HFFc6 (cell line): Measurements from ENCODE around the gene NCAPG2. TPM values are rescaled to one million over a fixed set of nuclear protein-coding genes. Genes with fewer than 3 reads are reported as not detected.
A peak's percentile ranks its signal among the peaks of the same experiment; 100 is the strongest.

ENCODE experiments used
- DNase-seq: peaks from one replicate; pipeline ENCODE4 v3.0.0-alpha.2; 2018
- H3K27ac Mint-ChIP-seq: 2 replicates; pipeline ENCODE4 v1.8.0; 2020; ENCODE audit warnings: mild to moderate bottlenecking, mixed read lengths
- H3K27me3 Mint-ChIP-seq: 2 replicates; pipeline ENCODE4 v1.8.0; 2021; ENCODE audit warnings: mild to moderate bottlenecking, moderate library complexity, mixed read lengths; ENCODE audit not compliant: insufficient read depth
- H3K36me3 Mint-ChIP-seq: 2 replicates; pipeline ENCODE4 v1.8.0; 2021; ENCODE audit warnings: low read depth, mixed read lengths
- H3K4me1 Mint-ChIP-seq: 2 replicates; pipeline ENCODE4 v1.8.0; 2020; ENCODE audit warnings: low read depth, mixed read lengths
- H3K4me3 Mint-ChIP-seq: 2 replicates; pipeline ENCODE4 v1.8.0; 2020; ENCODE audit warnings: mild to moderate bottlenecking, moderate library complexity, mixed read lengths
- H3K9me3 Mint-ChIP-seq: 2 replicates; pipeline ENCODE4 v1.8.0; 2020; ENCODE audit warnings: mild to moderate bottlenecking, mixed read lengths
- CTCF ChIP-seq: fragments of 200-600 bp; sonication (generic); IDR thresholded peaks from 2 replicates; pipeline ENCODE4 v1.5.0; 2021; ENCODE audit warnings: antibody characterized with exemption, mild to moderate bottlenecking
- total RNA-seq, 6 experiments: library from RNA; stranded (reverse); fragmentation: NEBNext Ultra II Directional; extraction: Animal tissue kit (Norgen Biotek cat#: 25700); gene quantifications; 2 replicates in 1 of 6; 3 replicates in 5 of 6; pipeline ENCODE4 v1.2.3, GENCODE V29; 2021

NCAPG2 gene
- total RNA-seq, 6 experiments from 2014 or later: 27.1 to 60.3 (median 54.8) TPM

DNA sequence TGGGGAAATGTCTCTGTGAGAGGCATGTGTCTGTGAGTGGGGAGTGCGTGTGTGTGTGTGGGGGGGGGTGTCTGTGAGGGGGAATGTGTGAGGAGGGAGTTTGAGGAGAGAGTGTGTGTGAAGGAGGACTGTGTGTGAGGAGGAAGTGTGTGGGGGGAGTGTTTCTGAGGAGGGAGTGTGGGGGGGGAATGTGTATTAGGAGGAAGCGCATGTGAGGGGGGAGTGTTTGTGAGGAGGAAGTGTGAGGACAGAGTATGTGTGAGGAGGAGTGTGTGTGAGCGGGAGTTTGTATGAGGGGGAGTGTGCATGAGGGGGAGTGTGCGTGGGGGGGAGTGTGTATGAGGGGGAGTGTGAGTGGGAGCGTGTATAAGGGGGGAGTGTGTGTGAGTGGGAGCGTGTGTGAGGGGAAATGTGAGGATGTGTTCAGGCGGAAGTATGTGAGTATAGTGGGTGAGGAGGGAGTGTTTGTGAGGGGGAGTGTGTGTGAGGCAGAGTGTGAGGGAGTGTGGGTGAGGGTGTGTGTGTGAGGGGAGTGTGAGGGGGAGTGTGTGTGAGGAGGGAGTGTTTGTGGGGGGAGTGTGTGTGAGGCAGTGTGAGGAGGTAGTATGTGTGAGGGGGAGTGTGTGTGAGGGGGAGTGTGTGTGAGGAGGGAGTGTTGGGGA, 95.2 kb downstream of the NCAPG2 start:
- Mint-ChIP-seq H3K9me3 (no peaks in the 10 kb centered on the region), H3K4me3 (no peak overlapping the region), H3K4me1 (peaks cover 12% of the 10 kb centered on the region), H3K36me3 (no peaks in the 10 kb centered on the region), H3K27me3 (no peaks in the 10 kb centered on the region; the same call in 1 of the 2 replicates), H3K27ac (no peak overlapping the region)
- DNase-seq: no peak
- no peak for TF ChIP-seq CTCF

DNA sequence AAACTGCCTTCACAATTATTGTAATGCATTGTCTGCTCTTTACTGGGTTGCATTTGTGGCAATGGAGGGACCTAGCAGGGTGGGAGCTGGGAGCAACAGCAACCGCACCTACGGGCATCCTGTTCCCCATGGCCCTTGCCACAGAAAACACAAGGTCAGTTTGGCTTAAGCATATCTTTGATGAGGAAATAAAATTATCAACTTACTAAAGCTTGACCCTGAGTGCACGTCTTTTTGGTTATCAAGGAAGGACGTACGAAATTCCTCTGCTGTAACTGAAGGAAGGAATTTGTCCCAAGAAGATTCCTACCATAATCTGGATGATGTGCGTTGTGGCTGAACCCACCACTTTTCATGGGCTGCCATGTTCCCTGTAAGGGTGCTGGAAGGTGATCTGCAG, 97.0 kb downstream of the NCAPG2 start:
- Mint-ChIP-seq H3K27ac (no peak overlapping the region), H3K27me3 (no peaks in the 10 kb centered on the region; the same call in 1 of the 2 replicates), H3K9me3 (no peaks in the 10 kb centered on the region), H3K4me3 (no peak overlapping the region), H3K36me3 (no peaks in the 10 kb centered on the region), H3K4me1 (no peaks in the 10 kb centered on the region)
- TF ChIP-seq CTCF: no peak
- no peak for DNase-seq

DNA sequence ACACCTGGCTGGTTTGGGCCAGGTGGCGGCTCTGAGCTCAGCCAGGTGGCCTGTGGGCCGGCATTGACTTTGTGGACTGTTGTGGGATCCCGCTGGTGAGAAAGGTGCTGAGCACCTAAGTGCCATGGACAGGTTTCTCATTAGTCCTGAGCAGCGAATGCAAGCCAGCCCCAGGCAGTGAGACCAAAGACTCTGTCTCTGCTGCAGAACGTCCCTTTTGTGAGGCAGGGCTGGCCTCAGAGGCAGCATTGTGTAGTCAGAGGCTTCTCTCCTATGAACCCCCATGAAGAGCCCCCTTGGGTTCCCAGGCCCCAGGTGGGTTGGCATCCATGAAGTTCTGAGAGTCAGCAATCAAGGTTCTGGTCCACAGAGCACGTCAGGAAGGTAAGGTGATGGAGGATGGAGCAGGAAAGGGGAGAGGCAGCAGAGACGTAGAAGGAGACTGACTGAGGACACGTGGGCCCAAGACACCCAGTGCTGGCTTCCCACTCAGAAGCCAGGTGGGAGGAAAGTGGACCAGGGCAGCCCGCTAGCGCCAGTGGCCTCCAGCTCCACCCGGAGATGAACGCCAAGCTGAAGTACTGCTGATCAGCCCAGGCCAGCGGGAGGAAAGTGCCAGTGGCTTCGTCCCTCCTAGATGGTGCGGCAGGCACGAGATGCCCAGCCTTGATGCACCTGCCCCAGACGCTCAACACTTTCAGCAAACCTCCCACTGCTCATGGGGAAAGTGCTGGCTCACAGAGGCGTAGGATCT, 97.8 kb downstream of the NCAPG2 start:
- Mint-ChIP-seq H3K27ac (no peak overlapping the region), H3K36me3 (no peaks in the 10 kb centered on the region), H3K4me1 (no peaks in the 10 kb centered on the region)

GRCh38 chr7:158606129-158606528, 98.5 kb downstream of the NCAPG2 start:
- no peaks in the 10 kb centered on the region; the same call in 1 of the 2 replicates for H3K27me3 Mint-ChIP-seq
- no peaks in the 10 kb centered on the region for H3K36me3 Mint-ChIP-seq
- peak; percentile 2 for DNase-seq
- no peak for TF ChIP-seq CTCF
- H3K9me3 Mint-ChIP-seq: no peaks in the 10 kb centered on the region
- no peak overlapping the region for H3K27ac Mint-ChIP-seq
- H3K4me3 Mint-ChIP-seq: no peak overlapping the region
- H3K4me1 Mint-ChIP-seq: no peaks in the 10 kb centered on the region

More for the DNA sequence above, 97.8 kb downstream of the NCAPG2 start:
- DNase-seq: no peak
- no peaks in the 10 kb centered on the region for H3K9me3 Mint-ChIP-seq
- no peak overlapping the region for H3K4me3 Mint-ChIP-seq
- no peaks in the 10 kb centered on the region; the same call in 1 of the 2 replicates for H3K27me3 Mint-ChIP-seq
- TF ChIP-seq CTCF: no peak

DNA sequence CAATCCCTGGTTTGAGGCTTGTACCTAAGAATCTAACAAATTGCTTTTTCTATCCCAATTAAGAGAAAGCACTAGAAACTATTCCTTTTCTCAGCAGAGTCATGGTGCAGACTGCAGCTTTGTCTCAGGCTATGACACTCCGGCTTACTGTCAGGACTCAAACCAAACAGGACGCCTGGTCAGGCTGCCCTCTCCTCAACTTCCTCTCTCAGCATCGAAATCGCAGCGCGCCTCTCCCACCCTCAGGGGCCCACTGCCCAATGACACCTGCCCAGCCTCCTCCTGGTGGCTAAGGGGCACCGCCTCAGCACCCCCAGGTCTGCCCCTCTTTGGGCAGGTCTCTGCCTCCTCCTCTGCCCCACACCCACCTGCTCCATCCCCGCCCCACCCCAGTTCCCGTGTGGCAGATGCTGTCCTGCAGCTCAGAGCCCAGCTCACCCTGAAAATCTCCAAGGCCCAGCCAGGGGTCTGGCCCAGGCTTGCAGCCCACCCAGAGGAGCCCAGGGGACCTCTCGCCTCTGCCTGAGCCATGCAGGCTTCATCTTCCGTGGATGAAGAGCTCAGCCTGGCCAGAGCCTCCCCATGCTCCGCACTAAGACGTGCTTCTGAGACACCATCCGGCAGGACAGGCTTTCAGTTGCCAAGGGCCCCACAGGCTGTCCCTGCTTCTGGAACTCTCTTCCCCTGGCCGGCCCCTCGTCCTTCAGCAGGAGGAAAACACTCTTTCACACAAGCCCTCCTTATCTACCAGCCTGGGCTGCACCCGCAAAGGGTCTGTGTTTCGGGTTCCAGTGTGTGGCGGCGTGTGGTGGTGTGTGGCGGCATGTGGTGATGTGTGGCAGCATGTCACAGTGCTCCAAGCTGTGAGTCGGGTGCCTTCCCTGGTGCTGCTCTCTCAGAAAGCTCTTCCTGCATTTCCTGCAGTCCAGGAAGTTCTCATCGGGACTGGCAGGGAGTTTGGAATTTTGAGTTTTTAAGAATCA, 100.5 kb downstream of the NCAPG2 start:
- no peaks in the 10 kb centered on the region for H3K9me3 Mint-ChIP-seq
- no peak overlapping the region for H3K27ac Mint-ChIP-seq
- H3K4me3 Mint-ChIP-seq: no peak overlapping the region
- no peaks in the 10 kb centered on the region for H3K4me1 Mint-ChIP-seq
- no peak for TF ChIP-seq CTCF
- H3K36me3 Mint-ChIP-seq: no peaks in the 10 kb centered on the region; the same call in 1 of the 2 replicates
- DNase-seq: no peak
- H3K27me3 Mint-ChIP-seq: no peaks in the 10 kb centered on the region; the same call in 1 of the 2 replicates
